ENCODE measurements around the gene WDR54.
"Not testable (repeated sequence)": the region's sequence is repeated elsewhere in the genome, so short reads cannot be mapped to it uniquely, and the experiment has no call there.

DNA sequence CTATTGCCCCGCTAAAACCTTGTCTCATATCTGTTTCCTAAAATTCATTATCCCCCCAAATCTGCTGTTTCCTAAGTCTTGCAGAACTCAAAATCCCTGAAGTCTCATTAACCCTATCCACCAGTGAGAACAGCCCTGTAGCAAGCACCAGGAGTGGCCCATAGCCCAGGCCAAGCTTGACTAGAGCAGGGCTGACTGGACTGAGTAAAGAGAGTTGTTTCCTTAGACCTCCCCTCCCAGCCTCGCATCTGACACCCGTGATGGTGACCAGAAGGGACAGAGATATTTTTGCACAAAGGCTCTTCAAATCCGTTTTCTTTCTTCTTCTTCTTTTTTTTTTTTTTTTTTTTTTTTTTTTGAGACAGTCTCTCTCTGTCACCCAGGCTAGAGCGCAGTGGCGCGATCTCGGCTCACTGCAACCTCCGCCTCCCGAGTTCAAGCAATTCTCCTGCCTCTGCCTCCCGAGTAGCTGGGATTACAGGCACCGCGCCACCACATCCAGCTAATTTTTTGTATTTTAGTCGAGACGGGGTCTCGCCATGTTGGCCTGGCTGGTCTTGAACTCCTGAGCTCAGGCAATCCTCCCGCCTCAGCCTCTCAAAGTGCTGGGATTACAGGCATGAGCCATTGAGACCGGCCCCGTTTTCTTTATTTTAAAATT lies 957 bp upstream of the WDR54 start:
- not testable (repeated sequence) for TF ChIP-seq POLR2AphosphoS5 (IDR thresholded peaks at IDR 0.05; ENCODE audit: low read depth, low read length); ZBTB33 (IDR thresholded peaks at IDR 0.05; ENCODE audit: borderline replicate concordance, low read depth); CTCF (IDR thresholded peaks at IDR 0.05); SMC3 (IDR thresholded peaks at IDR 0.05; ENCODE audit: low read depth, low read length); FOXM1 (IDR thresholded peaks at IDR 0.05; ENCODE audit: low read depth); TEAD4 (IDR thresholded peaks at IDR 0.05; ENCODE audit: borderline replicate concordance, insufficient read depth); RCOR1 (IDR thresholded peaks at IDR 0.05; ENCODE audit: low read length); MXI1 (IDR thresholded peaks at IDR 0.05; ENCODE audit: low read depth, low read length); EP300 (IDR thresholded peaks at IDR 0.05; ENCODE audit: borderline replicate concordance in 1 of 2, low read depth in 1 of 2, low read length in 1 of 2); SIN3A (IDR thresholded peaks at IDR 0.05; ENCODE audit: borderline replicate concordance, low read depth, low read length); ELF1 (IDR thresholded peaks at IDR 0.05); USF2 (IDR thresholded peaks at IDR 0.05; ENCODE audit: borderline replicate concordance, low read depth, low read length)
- TF ChIP-seq, protein P1, sequence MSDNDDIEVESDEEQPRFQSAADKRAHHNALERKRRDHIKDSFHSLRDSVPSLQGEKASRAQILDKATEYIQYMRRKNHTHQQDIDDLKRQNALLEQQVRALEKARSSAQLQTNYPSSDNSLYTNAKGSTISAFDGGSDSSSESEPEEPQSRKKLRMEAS (IDR thresholded peaks at IDR 0.05; ENCODE audit: low read depth), result not testable (repeated sequence)
- TF ChIP-seq, protein P2, sequence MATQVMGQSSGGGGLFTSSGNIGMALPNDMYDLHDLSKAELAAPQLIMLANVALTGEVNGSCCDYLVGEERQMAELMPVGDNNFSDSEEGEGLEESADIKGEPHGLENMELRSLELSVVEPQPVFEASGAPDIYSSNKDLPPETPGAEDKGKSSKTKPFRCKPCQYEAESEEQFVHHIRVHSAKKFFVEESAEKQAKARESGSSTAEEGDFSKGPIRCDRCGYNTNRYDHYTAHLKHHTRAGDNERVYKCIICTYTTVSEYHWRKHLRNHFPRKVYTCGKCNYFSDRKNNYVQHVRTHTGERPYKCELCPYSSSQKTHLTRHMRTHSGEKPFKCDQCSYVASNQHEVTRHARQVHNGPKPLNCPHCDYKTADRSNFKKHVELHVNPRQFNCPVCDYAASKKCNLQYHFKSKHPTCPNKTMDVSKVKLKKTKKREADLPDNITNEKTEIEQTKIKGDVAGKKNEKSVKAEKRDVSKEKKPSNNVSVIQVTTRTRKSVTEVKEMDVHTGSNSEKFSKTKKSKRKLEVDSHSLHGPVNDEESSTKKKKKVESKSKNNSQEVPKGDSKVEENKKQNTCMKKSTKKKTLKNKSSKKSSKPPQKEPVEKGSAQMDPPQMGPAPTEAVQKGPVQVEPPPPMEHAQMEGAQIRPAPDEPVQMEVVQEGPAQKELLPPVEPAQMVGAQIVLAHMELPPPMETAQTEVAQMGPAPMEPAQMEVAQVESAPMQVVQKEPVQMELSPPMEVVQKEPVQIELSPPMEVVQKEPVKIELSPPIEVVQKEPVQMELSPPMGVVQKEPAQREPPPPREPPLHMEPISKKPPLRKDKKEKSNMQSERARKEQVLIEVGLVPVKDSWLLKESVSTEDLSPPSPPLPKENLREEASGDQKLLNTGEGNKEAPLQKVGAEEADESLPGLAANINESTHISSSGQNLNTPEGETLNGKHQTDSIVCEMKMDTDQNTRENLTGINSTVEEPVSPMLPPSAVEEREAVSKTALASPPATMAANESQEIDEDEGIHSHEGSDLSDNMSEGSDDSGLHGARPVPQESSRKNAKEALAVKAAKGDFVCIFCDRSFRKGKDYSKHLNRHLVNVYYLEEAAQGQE (IDR thresholded peaks at IDR 0.05; ENCODE audit: low read depth, low read length), result not testable (repeated sequence)
